Measurements from ENCODE around the gene SPATA2. TPM values are rescaled to one million over a fixed set of nuclear protein-coding genes. Genes with fewer than 3 reads are reported as not detected.

SPATA2 gene
- total RNA-seq, 1 donor from 2014 or later = 10.3 TPM

DNA sequence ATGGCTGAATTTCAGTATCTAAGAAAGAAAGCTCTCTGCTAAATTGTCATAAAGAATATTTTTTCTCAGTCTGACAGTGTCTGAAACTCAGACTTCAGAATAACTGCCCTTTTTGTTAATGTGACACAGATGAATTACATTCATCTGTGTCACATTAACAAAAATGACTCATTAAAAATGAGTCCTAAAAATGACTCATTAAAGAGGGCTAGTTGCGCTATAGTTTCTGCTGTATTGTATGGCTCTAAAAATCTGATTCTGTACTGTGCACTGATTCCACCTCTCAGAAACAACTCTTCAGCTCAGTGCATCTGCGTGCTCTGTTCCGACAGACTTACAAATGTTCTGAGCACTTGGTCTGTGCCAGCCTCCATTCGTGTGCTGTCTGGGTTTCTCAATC lies 35.8 kb upstream of the SPATA2 start:
- TF ChIP-seq, protein P1, sequence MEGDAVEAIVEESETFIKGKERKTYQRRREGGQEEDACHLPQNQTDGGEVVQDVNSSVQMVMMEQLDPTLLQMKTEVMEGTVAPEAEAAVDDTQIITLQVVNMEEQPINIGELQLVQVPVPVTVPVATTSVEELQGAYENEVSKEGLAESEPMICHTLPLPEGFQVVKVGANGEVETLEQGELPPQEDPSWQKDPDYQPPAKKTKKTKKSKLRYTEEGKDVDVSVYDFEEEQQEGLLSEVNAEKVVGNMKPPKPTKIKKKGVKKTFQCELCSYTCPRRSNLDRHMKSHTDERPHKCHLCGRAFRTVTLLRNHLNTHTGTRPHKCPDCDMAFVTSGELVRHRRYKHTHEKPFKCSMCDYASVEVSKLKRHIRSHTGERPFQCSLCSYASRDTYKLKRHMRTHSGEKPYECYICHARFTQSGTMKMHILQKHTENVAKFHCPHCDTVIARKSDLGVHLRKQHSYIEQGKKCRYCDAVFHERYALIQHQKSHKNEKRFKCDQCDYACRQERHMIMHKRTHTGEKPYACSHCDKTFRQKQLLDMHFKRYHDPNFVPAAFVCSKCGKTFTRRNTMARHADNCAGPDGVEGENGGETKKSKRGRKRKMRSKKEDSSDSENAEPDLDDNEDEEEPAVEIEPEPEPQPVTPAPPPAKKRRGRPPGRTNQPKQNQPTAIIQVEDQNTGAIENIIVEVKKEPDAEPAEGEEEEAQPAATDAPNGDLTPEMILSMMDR (conservative IDR thresholded peaks at IDR 0.05) = no peak
- Mint-ChIP-seq H3K9me3 (no peaks in the 10 kb centered on the region), H3K27ac (ENCODE audit: unreplicated experiment) (no peak overlapping the region), H3K27me3 (ENCODE audit: low read depth) (no peaks in the 10 kb centered on the region), H3K36me3 (ENCODE audit: low read depth) (peaks cover 29% of the 10 kb centered on the region), H3K4me1 (no peaks in the 10 kb centered on the region), H3K4me3 (no peak overlapping the region)
- no peak for DNase-seq (ENCODE audit: low read depth, low spot score)

DNA sequence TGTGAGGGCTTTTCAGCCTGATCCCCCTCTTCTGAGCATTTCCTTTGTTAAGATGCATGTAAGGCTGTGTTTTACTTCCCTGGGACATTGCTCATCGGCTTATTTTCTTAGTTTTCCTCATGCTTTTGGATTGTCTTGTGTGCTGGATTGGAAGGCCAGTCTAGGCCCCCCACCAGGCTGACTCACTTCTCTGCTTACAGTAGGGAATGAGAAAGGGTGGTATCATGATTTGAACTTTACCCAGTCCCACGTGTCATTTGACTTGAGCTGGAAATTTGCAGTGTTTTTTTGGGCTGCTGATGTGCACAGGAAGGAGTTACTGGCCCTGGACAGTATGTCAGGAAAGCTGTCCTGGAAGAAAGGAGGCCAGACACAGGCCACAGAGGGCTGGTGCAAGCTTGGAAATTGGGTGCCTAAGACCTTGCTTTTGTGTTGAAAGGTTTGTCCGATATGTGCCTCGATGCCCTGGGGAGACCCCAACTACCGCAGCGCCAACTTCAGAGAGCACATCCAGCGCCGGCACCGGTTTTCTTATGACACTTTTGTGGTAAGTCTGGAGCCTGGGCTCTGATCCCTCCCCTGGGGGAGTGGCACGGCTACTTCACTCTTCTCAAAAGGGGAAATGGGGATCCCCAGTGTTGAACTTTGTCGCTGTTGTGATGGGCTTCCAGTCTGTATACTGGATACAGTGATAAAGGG lies 33.6 kb upstream of the SPATA2 start:
- TF ChIP-seq, protein P1 (conservative IDR thresholded peaks at IDR 0.05) = no peak
- H3K4me3 Mint-ChIP-seq = no peak overlapping the region
- H3K4me1 Mint-ChIP-seq = no peaks in the 10 kb centered on the region
- no peaks in the 10 kb centered on the region for H3K9me3 Mint-ChIP-seq
- H3K36me3 Mint-ChIP-seq (ENCODE audit: low read depth) = peaks cover 23% of the 10 kb centered on the region
- no peak for DNase-seq (ENCODE audit: low read depth, low spot score)
- H3K27ac Mint-ChIP-seq (ENCODE audit: unreplicated experiment) = no peak overlapping the region
- no peaks in the 10 kb centered on the region for H3K27me3 Mint-ChIP-seq (ENCODE audit: low read depth)

DNA sequence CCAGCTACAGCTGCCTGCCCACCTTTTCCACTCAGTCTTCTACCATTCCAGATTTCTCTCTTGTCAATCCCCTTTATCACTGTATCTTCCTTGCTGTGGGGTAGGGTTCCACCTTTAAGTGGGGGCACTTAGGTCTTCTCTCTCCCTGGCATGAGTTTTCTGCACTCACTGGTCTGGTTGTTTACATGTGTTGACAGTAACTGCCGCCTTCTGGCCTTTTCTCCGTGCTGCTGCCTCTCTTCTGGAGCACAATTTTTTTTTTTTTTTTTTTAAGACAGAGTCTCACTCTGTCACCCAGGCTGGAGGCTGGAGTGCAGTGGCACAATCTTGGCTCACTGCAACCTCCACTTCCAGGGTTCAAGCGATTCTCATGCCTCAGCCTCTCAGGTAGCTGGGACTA lies 32.8 kb upstream of the SPATA2 start:
- Mint-ChIP-seq H3K4me1 (no peaks in the 10 kb centered on the region), H3K27ac (ENCODE audit: unreplicated experiment) (no peak overlapping the region), H3K9me3 (no peaks in the 10 kb centered on the region), H3K27me3 (ENCODE audit: low read depth) (no peaks in the 10 kb centered on the region), H3K36me3 (ENCODE audit: low read depth) (peaks cover 23% of the 10 kb centered on the region), H3K4me3 (no peak overlapping the region)
- TF ChIP-seq, protein P1 (conservative IDR thresholded peaks at IDR 0.05) = no peak
- no peak for DNase-seq (ENCODE audit: low read depth, low spot score)

DNA sequence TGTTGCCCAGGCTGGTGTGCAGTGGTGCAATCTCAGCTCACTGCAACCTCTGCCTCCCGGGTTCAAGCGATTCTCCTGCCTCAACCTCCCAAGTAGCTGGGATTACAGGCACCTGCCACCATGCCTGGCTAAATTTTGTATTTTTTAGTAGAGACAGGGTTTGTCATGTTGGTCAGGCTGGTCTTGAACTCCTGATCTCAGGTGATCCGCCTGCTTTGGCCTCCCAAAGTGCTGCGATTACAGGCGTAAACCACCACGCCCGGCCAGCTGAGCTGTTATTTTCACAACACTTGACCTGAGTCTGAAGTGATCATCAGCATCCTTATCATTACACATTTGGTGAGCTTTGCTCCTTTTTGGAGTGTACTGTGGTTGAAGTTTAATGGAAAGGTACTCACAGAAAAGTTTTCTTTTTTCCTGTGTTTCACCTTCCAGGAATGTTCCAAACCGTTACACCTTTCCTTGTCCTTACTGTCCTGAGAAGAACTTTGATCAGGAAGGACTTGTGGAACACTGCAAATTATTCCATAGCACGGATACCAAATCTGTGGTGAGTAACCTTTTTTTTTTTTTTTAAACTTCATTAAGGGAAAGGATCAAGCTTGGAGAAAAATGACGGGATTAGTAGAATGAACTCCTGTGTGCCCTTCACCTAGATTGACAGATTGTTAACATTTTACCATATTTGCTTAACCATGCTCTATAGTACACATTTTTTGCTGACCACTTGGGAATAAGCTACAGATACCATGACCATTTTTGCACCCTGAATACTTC lies 30.6 kb upstream of the SPATA2 start:
- peaks cover 16% of the 10 kb centered on the region for H3K36me3 Mint-ChIP-seq (ENCODE audit: low read depth)
- H3K27me3 Mint-ChIP-seq (ENCODE audit: low read depth) = no peaks in the 10 kb centered on the region
- no peak overlapping the region for H3K4me3 Mint-ChIP-seq
- peaks cover 7% of the 10 kb centered on the region for H3K4me1 Mint-ChIP-seq
- no peak for DNase-seq (ENCODE audit: low read depth, low spot score)
- no peak overlapping the region for H3K27ac Mint-ChIP-seq (ENCODE audit: unreplicated experiment)
- H3K9me3 Mint-ChIP-seq = no peaks in the 10 kb centered on the region
- TF ChIP-seq, protein P1 (conservative IDR thresholded peaks at IDR 0.05) = no peak

DNA sequence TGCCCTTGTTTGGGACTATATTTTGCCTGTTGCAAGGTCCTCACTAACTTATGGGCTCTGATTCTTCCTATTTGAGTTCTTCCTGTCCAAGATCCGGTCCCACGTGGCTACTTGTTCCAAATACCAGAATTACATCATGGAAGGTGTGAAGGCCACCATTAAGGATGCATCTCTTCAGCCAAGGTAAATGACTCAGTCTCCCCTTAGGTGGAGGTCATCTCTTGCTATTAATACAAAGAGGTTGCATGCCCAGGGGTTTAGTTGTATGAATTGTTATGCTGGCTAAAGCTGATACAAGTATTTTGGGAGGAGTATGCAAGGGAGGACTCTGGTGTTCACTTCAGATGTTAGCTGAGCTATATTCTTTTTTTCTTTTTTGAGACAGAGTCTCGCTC lies 30.0 kb upstream of the SPATA2 start:
- H3K36me3 Mint-ChIP-seq (ENCODE audit: low read depth) = peaks cover 16% of the 10 kb centered on the region
- H3K9me3 Mint-ChIP-seq = no peaks in the 10 kb centered on the region
- H3K27me3 Mint-ChIP-seq (ENCODE audit: low read depth) = no peaks in the 10 kb centered on the region
- H3K4me1 Mint-ChIP-seq = peaks cover 8% of the 10 kb centered on the region
- TF ChIP-seq, protein P1 (conservative IDR thresholded peaks at IDR 0.05) = no peak
- H3K4me3 Mint-ChIP-seq = no peak overlapping the region
- H3K27ac Mint-ChIP-seq (ENCODE audit: unreplicated experiment) = no peak overlapping the region
- DNase-seq (ENCODE audit: low read depth, low spot score) = no peak
